Body of pancreas (tissue), 4 donors: ENCODE results near the gene ABCC5. TPM values are rescaled to one million over a fixed set of nuclear protein-coding genes. Genes with fewer than 3 reads are reported as not detected.

Experiments used
- ATAC-seq: fragments of 150-250 bp; one replicate; pipeline ENCODE4 v1.9.1; 2016
- DNase-seq, 4 donors: peaks; one replicate each; pipeline ENCODE4 v3.0.0-alpha.2; 2019
- H3K27ac ChIP-seq, 4 donors: fragments of 200-600 bp; sonication (generic); 1 replicate in 3 of 4; 2 replicates in 1 of 4; pipeline versions ENCODE4 v1.5.1 to v1.6.1; 2016 to 2019; ENCODE audit warnings: mild to moderate bottlenecking in 1 of 4, mixed read lengths in 1 of 4, moderate library complexity in 1 of 4
- H3K27me3 ChIP-seq, 2 donors: fragments of 200-600 bp; sonication (generic); one replicate each; pipeline ENCODE4 v1.6.0; 2016; ENCODE audit warnings: mild to moderate bottlenecking in 1 of 2
- H3K36me3 ChIP-seq, 2 donors: fragments of 200-600 bp; sonication (generic); replicated peaks in 1 of 2; 2 replicates each; pipeline ENCODE4 v1.5.1; 2016; ENCODE audit warnings: low read depth in 2 of 2; ENCODE audit not compliant: insufficient read depth in 1 of 2
- H3K4me1 ChIP-seq: fragments of 200-600 bp; sonication (generic); one replicate; pipeline ENCODE4 v1.6.0; 2016
- H3K4me3 ChIP-seq, 2 donors: fragments of 200-600 bp; sonication (generic); 1 replicate in 1 of 2; 2 replicates in 1 of 2; pipeline ENCODE4 v1.5.1; 2016 to 2019
- H3K9me3 ChIP-seq, 3 donors: fragments of 200-600 bp; sonication (generic); 1 replicate in 2 of 3; 2 replicates in 1 of 3; pipeline ENCODE4 v1.5.1; 2016
- POLR2A ChIP-seq, 3 donors: fragments of 450-650 bp; IDR thresholded peaks; one replicate each; pipeline ENCODE4 v1.6.1; 2016; ENCODE audit warnings: antibody characterized with exemption in 3 of 3, mild to moderate bottlenecking in 2 of 3
- WGBS, 2 donors: methylation state at CpG; one replicate each; pipeline ENCODE4 v1.1.5; 2017; 5-methylcytosine and 5-hydroxymethylcytosine counted together
- intact Hi-C: fragments of 100-400 bp; cut with DNase I; formaldehyde crosslinking; loops from one replicate; pipeline ENCODE4 v1.15.1; 2023
- total RNA-seq, 2 donors: library from RNA; depleted of rRNA; stranded (reverse); fragments of >200 nt; gene quantifications; one replicate each; pipeline ENCODE4 v1.1.0, GENCODE V29; 2016
- TF ChIP-seq, protein P1 (sequence below), 7 experiments: fragments of 450-650 bp in 4 of 7; fragments of 200-600 bp in 3 of 7; sonication (generic) in 3 of 7; IDR thresholded peaks; one replicate each; pipeline ENCODE4 v1.5.1; 2016 to 2019; ENCODE audit warnings: antibody characterized with exemption in 7 of 7

The ABCC5 gene
- total RNA-seq, 2 donors from 2014 or later = 17.1 to 20.1 TPM

DNA sequence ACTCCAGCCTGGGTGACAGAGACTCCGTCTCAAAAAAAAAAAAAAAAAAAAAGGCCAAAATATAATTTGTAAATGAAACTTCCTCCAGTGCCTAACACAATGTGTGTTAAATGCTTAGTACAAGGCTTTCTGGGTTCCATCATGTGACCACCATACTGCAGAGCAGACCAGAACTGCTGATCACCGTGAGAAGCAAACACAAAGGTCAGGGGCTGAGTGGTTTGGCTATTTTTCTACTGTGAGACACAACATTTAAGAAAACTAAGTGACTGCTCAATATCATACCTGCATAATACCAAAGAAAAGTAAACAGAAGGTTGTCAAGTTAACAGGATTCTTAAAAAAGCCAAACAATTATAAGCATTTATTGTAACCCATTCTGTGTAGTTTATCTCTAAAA lies 13.2 kb downstream of the ABCC5 start:
- Histone ChIP-seq H3K4me3 (no peak overlapping the region), H3K27ac (no peak overlapping the region), H3K27me3 (no peaks in the 10 kb centered on the region), H3K36me3 (no peaks in the 10 kb centered on the region), H3K4me1 (peaks cover 8% of the 10 kb centered on the region), H3K9me3 (no peaks in the 10 kb centered on the region)
- TF ChIP-seq, protein P1, sequence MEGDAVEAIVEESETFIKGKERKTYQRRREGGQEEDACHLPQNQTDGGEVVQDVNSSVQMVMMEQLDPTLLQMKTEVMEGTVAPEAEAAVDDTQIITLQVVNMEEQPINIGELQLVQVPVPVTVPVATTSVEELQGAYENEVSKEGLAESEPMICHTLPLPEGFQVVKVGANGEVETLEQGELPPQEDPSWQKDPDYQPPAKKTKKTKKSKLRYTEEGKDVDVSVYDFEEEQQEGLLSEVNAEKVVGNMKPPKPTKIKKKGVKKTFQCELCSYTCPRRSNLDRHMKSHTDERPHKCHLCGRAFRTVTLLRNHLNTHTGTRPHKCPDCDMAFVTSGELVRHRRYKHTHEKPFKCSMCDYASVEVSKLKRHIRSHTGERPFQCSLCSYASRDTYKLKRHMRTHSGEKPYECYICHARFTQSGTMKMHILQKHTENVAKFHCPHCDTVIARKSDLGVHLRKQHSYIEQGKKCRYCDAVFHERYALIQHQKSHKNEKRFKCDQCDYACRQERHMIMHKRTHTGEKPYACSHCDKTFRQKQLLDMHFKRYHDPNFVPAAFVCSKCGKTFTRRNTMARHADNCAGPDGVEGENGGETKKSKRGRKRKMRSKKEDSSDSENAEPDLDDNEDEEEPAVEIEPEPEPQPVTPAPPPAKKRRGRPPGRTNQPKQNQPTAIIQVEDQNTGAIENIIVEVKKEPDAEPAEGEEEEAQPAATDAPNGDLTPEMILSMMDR (IDR thresholded peaks at IDR 0.05) = no peak
- no peak for TF ChIP-seq POLR2A (IDR thresholded peaks at IDR 0.05)
- intact Hi-C loops = no loop called here
- DNase-seq (peak in 1 of 4 donors; percentile 35), ATAC-seq (no peak)
- WGBS, 2 donors = 74 to 92% methylated on average over 2 of the region's 2 CpGs

DNA sequence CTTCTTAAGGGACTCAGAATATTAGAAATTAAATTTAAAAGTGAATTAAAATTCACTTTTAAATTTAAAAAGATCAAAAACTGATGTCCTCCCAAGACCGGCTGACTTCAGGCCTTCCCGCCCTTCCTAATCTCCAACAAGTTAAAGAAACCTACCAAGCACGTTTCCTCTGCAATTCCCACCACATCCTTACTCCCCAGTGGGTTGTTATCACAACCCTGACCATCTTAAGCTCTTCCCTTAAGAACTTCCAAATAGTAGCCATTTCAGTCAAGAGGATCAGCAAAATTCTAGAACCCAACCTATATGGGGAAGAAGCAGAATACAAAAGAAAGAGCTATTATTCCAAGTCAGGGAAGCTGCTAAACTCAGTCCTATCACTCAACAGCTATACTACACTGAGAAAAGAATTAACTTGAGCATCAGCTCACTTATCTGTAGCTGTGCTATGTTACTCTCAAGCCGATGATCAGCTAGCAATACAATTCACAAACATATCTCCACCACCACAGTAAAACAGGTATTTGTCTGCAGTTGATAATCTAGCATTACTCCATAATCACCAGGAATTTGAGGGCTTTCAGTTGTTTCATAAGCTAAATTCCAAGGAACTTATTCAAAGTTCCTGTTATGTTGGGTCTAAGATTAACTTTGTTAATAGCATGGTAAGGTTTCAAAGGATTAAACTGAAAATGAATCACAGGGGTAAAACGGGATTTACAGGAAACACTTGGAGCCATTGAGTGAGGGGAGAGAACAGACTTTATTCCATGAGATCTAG lies 14.3 kb downstream of the ABCC5 start:
- Histone ChIP-seq H3K9me3 (no peaks in the 10 kb centered on the region), H3K4me1 (peaks cover 8% of the 10 kb centered on the region), H3K27ac (no peak overlapping the region), H3K4me3 (no peak overlapping the region), H3K36me3 (no peaks in the 10 kb centered on the region), H3K27me3 (no peaks in the 10 kb centered on the region)
- WGBS, 2 donors = 80 to 86% methylated on average over 5 of the region's 5 CpGs
- DNase-seq (no peak), ATAC-seq (no peak)
- TF ChIP-seq POLR2A (IDR thresholded peaks at IDR 0.05) = no peak
- TF ChIP-seq, protein P1 (IDR thresholded peaks at IDR 0.05) = no peak
- intact Hi-C loops = no loop called here

DNA sequence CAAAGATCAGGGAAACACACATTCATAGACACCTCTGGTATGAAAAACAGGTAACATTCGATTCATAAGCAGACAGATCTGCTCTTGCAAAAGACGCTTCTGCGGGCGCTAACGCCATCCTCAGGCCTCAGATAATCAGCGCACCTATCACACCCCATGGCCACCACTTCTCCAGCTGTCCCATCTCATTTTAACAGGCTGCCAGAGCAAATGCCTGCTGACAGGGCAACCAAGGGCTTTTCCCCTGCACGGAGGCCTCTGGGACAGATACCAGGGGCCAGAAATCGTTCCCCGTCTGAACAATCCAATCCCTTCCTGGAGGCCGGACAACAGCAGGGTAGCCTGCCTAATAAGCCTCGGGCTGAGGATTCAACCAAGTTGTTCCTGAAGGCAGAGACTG lies 15.2 kb downstream of the ABCC5 start:
- Histone ChIP-seq H3K27me3 (no peaks in the 10 kb centered on the region), H3K36me3 (no peaks in the 10 kb centered on the region), H3K4me3 (no peak overlapping the region), H3K4me1 (peaks cover 8% of the 10 kb centered on the region), H3K27ac (no peak overlapping the region), H3K9me3 (no peaks in the 10 kb centered on the region)
- intact Hi-C loops = no loop called here
- ATAC-seq = no peak
- WGBS, 2 donors = 88 to 90% methylated on average over 7 to 11 of the region's 11 CpGs
- no peak for DNase-seq
- TF ChIP-seq, protein P1 (IDR thresholded peaks at IDR 0.05) = no peak
- TF ChIP-seq POLR2A (IDR thresholded peaks at IDR 0.05) = no peak

DNA sequence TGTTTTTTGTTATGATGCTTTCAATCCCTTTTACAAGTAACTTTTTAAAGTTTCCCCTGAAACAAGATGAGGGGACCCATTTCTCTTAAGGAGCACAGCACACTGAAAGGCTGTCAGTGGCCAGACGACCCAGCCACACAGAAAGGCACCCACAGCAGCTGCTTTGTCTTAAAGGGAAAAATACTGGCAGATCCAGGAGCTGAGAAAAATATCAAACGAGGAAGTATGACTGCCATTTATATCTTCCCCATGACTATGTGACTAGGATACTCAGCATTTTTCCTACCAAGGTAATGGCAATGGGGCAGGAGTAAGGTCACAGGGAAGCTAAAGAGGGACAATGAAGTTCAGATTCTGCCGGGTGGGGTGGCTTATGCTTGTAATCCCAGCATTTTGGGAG lies 15.9 kb downstream of the ABCC5 start:
- Histone ChIP-seq H3K4me3 (no peak overlapping the region), H3K9me3 (no peaks in the 10 kb centered on the region), H3K27ac (no peak overlapping the region), H3K36me3 (no peaks in the 10 kb centered on the region), H3K27me3 (no peaks in the 10 kb centered on the region), H3K4me1 (peaks cover 8% of the 10 kb centered on the region)
- DNase-seq = no peak
- WGBS, 2 donors = 68 to 75% methylated on average over 3 of the region's 3 CpGs
- ATAC-seq = no peak
- TF ChIP-seq, protein P1 (IDR thresholded peaks at IDR 0.05) = no peak
- no peak for TF ChIP-seq POLR2A (IDR thresholded peaks at IDR 0.05)
- intact Hi-C loops = no loop called here

DNA sequence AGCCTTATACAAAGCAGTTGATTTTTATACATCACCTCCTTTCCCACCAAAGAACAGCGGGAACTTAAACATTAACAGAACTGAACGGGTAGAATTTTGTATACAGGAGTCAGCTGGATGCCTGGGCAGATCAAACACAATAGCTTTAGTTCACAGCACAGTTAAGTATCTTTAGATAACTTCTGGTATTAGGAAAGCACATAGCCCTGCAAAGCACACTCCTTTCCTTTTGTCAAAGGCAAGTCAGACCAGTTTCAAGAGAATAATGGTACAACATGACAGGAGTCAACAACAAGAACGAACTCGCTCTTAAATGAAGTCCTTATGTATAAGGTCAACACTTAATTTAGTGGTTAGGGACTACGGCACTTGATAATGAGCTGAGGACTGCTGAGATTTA lies 26.3 kb downstream of the ABCC5 start:
- Histone ChIP-seq H3K36me3 (no peaks in the 10 kb centered on the region), H3K9me3 (no peaks in the 10 kb centered on the region), H3K27ac (no peak overlapping the region), H3K4me3 (no peak overlapping the region), H3K4me1 (no peaks in the 10 kb centered on the region), H3K27me3 (no peaks in the 10 kb centered on the region)
- intact Hi-C loops = no loop called here
- DNase-seq = no peak
- ATAC-seq = no peak
- TF ChIP-seq, protein P1 (IDR thresholded peaks at IDR 0.05) = no peak
- TF ChIP-seq POLR2A (IDR thresholded peaks at IDR 0.05) = no peak
- 60 to 67% methylated on average over 5 of the region's 5 CpGs for WGBS, 2 donors
